Adrenal gland (tissue), 12 donors: Measurements from ENCODE around the gene PKNOX1. TPM values are rescaled to one million over a fixed set of nuclear protein-coding genes. Genes with fewer than 3 reads are reported as not detected.
"Not testable (repeated sequence)": the region's sequence is repeated elsewhere in the genome, so short reads cannot be mapped to it uniquely, and the experiment has no call there.

Experiments
- DNase-seq, 7 donors: peaks; one replicate each; pipeline ENCODE4 v3.0.0-alpha.2; 2019 to 2020
- H3K27ac ChIP-seq, 5 donors: fragments of 200-600 bp; sonication (generic) in 4 of 5; 1 replicate in 3 of 5; 2 replicates in 2 of 5; pipeline versions ENCODE4 v1.5.1 to v1.8.0; 2016 to 2020; ENCODE audit warnings: mild to moderate bottlenecking in 1 of 5
- H3K27me3 ChIP-seq: fragments of 200-600 bp; 2 replicates; pipeline ENCODE4 v1.8.0; 2021
- H3K36me3 ChIP-seq, 2 donors: fragments of 200-600 bp; replicated peaks in 1 of 2; 1 replicate in 1 of 2; 2 replicates in 1 of 2; pipeline versions ENCODE4 v1.5.1 to v1.8.0; 2018 to 2022
- H3K4me1 ChIP-seq, 2 donors: fragments of 200-600 bp; replicated peaks in 1 of 2; 1 replicate in 1 of 2; 2 replicates in 1 of 2; pipeline versions ENCODE4 v1.5.1 to v1.8.0; 2018 to 2021
- H3K4me3 ChIP-seq, 4 donors: fragments of 200-600 bp; sonication (generic) in 3 of 4; one replicate each; pipeline ENCODE4 v1.5.1; 2016 to 2018
- H3K9me3 ChIP-seq, 3 donors: fragments of 200-600 bp; sonication (generic) in 1 of 3; replicated peaks in 1 of 3; 1 replicate in 2 of 3; 2 replicates in 1 of 3; pipeline versions ENCODE4 v1.5.1 to v1.8.0; 2016 to 2021
- POLR2A ChIP-seq, 2 donors: fragments of 450-650 bp; IDR thresholded peaks; one replicate each; pipeline ENCODE4 v1.6.1; 2017; ENCODE audit warnings: antibody characterized with exemption in 2 of 2, mild to moderate bottlenecking in 2 of 2, moderate library complexity in 1 of 2
- WGBS, 4 donors: extraction: QIAGEN DNeasy Blood & Tissue Kit in 2 of 4; methylation state at CpG; one replicate each; pipeline versions ENCODE4 v1.1.5 to v1.1.7; 2013 to 2017; 5-methylcytosine and 5-hydroxymethylcytosine counted together
- intact Hi-C, 2 donors: fragments of 100-400 bp; cut with DNase I; formaldehyde crosslinking; loops; one replicate each; pipeline versions ENCODE4 v1.14.1 to v1.15.0; 2022 to 2023
- polyA plus RNA-seq, 3 donors: library from polyadenylated mRNA; stranded (reverse); fragments of 200-250 nt in 2 of 3; fragments of 350-450 nt in 1 of 3; fragmentation: Illumina TruSeq in 1 of 3; extraction: RNeasy Lipid Tissue Mini Kit (QIAGEN cat#74804) in 1 of 3; gene quantifications; one replicate each; pipeline ENCODE4 v1.2.3, GENCODE V29; 2013 to 2014
- total RNA-seq, 9 donors: library from RNA; depleted of rRNA in 4 of 9; stranded (reverse); fragments of >200 nt in 4 of 9; fragments of 120-200 nt in 1 of 9; fragmentation: NEBNext Ultra II Directional in 1 of 9; extraction: Animal tissue kit (Norgen Biotek cat#: 25700) in 1 of 9; gene quantifications; one replicate each; pipeline versions ENCODE4 v1.1.0 to v1.2.4, GENCODE V29; 2013 to 2023
- TF ChIP-seq, protein P1 (sequence below), 6 experiments: fragments of 450-650 bp in 4 of 6; fragments of 200-600 bp in 2 of 6; sonication (generic) in 1 of 6; IDR thresholded peaks; 1 replicate in 5 of 6; 2 replicates in 1 of 6; pipeline versions ENCODE4 v1.5.1 to v1.8.0; 2016 to 2021; ENCODE audit warnings: antibody characterized with exemption in 6 of 6, mild to moderate bottlenecking in 2 of 6, moderate library complexity in 1 of 6
- donor health status: healthy with polysubstance abuse.
- donor health status: Bipolar disorder and iron deficiency.
- donor health status: DM: yes; HTN: yes; CAD: no.
- donor health status: DM: no; HTN: no; CAD: no.
- donor health status: DM: no; HTN: no; CAD: no.
- donor health status: DM: yes; HTN: yes; CAD: no.

The PKNOX1 gene
- total and polyA plus RNA-seq, 12 donors, result 8.2 to 21.7 (median 12.6) TPM

DNA sequence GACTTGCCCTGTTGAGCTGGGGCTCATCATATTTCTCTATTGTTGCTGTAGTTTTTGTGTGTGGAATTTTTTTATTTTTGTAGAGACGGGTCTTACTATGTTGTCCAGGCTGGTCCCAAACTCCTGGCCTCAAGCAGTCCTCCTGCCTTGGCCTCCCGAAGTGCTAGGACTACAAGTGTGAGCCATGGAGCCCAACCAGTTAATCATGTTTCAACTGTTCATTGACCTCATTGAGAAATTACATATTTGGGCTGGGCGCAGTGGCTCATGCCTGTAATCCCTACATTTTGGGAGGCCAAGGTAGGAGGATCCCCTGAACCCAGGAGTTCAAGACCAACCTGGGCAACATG, 9.2 kb upstream of the PKNOX1 start:
- TF ChIP-seq, protein P1, sequence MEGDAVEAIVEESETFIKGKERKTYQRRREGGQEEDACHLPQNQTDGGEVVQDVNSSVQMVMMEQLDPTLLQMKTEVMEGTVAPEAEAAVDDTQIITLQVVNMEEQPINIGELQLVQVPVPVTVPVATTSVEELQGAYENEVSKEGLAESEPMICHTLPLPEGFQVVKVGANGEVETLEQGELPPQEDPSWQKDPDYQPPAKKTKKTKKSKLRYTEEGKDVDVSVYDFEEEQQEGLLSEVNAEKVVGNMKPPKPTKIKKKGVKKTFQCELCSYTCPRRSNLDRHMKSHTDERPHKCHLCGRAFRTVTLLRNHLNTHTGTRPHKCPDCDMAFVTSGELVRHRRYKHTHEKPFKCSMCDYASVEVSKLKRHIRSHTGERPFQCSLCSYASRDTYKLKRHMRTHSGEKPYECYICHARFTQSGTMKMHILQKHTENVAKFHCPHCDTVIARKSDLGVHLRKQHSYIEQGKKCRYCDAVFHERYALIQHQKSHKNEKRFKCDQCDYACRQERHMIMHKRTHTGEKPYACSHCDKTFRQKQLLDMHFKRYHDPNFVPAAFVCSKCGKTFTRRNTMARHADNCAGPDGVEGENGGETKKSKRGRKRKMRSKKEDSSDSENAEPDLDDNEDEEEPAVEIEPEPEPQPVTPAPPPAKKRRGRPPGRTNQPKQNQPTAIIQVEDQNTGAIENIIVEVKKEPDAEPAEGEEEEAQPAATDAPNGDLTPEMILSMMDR (IDR thresholded peaks at IDR 0.05), result no peak
- TF ChIP-seq POLR2A (IDR thresholded peaks at IDR 0.05), result no peak
- DNase-seq, result peak in 1 of 7 donors; percentile 3
- H3K27ac ChIP-seq, result no peak overlapping the region
- no peaks in the 10 kb centered on the region for H3K27me3 ChIP-seq
- 60 to 78% (median 65%) methylated on average over 3 of the region's 3 CpGs for WGBS, 4 donors
- H3K4me1 ChIP-seq, result no peaks in the 10 kb centered on the region
- intact Hi-C loops, result loop anchor here in 1 of 2 donors (5.0 kb wide), 1 partner anchor 43 kb away; no protein-coding TSS in a partner anchor
- H3K4me3 ChIP-seq, result no peak overlapping the region
- H3K9me3 ChIP-seq, result no peaks in the 10 kb centered on the region
- H3K36me3 ChIP-seq, result no peaks in the 10 kb centered on the region

DNA sequence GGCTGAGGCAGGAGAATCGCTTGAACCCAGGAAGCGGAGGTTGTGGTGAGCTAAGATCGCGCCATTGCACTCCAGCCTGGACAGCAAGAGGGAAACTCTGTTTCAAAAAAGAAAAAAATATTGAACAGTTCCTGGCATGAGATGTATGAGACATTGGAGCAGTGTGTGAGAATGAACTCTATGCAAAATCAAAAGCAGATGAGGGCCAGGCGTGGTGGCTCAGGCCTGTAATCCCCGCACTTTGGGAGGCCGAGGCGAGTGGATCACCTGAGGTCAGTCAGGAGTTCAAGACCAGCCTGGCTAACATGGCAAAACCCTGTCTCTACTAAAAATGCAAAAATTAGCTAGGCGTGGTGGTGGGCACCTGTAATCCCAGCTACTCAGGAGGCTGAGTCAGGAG, 6.7 kb upstream of the PKNOX1 start:
- WGBS, 4 donors, result 92 to 96% (median 93%) methylated on average over 9 of the region's 9 CpGs
- not testable (repeated sequence) for H3K27ac ChIP-seq, H3K4me1 ChIP-seq, H3K4me3 ChIP-seq, H3K36me3 ChIP-seq, H3K9me3 ChIP-seq, H3K27me3 ChIP-seq
- peak in 1 of 7 donors; percentile 13 for DNase-seq
- intact Hi-C loops, result loop anchor here in 1 of 2 donors (5.0 kb wide), 1 partner anchor 45 kb away; no protein-coding TSS in a partner anchor

DNA sequence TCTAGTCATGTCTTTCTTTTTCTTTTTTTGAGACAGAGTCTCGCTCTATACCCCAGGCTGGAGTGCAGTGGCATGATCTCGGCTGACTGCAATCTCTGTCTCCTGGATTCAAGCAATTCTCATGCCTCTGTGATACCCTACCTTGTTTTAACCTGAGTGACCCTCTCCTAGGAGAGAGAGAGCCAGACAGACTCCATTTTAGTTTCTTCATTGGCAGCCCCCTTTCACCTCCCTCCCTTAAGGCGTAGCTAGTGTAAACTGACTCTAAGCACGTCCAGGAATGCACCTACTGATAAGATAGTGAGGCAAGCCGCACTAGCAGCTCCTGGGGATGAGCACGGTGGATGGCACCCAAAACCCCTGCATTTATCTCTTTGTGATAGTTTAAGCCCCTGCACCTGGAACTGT, 5.2 kb upstream of the PKNOX1 start:
- 49 to 69% (median 65%) methylated on average over 6 of the region's 6 CpGs for WGBS, 4 donors
- Histone ChIP-seq H3K4me3 (no peak overlapping the region), H3K27ac (no peak overlapping the region), H3K36me3 (no peaks in the 10 kb centered on the region), H3K9me3 (no peaks in the 10 kb centered on the region), H3K4me1 (peaks cover 4 to 6% of the 10 kb centered on the region in 2 donors), H3K27me3 (no peaks in the 10 kb centered on the region)
- intact Hi-C loops, result loop anchor here in 1 of 2 donors (5.0 kb wide), 1 partner anchor 47 kb away; no protein-coding TSS in a partner anchor
- TF ChIP-seq POLR2A (IDR thresholded peaks at IDR 0.05), result no peak
- TF ChIP-seq, protein P1 (IDR thresholded peaks at IDR 0.05), result no peak
- peak in 1 of 7 donors; percentile 11 for DNase-seq

DNA sequence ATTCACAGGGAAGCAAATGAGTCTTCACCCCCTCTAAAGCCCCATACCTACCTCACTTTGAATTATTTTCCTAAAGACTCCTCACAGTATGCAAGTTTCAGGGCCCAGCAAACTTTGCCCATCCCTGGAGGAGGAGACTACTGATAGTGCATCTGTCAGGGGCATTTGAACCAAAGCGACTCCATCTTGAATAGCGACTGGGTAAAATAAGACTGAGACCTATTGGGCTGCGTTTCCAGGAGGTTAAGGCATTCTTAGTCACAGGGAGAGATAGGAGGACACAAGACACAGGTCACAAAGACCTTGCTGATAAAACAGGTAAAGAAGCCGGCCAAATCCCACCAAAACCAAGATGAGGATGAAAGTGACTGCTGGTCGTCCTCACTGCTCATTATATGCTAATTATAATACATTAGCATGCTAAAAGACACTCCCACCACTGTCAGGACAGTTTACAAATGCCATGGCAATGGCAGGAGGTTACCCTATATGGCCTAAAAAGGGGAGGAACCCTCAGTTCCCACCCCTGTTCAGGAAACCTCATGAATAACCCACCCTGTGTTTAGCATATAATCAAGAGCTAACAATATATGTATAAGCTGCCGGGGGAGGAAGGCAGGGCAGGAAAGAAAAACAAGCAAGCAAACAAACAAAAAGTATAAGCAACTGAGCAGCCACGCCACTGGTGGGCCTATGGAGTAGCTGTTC, 3.3 kb upstream of the PKNOX1 start:
- peak in 1 of 7 donors; percentile 33 for DNase-seq
- Histone ChIP-seq H3K36me3 (no peaks in the 10 kb centered on the region), H3K27me3 (no peaks in the 10 kb centered on the region), H3K4me1 (peaks cover 9 to 12% of the 10 kb centered on the region in 2 donors), H3K4me3 (no peak overlapping the region), H3K27ac (no peak overlapping the region), H3K9me3 (no peaks in the 10 kb centered on the region)
- intact Hi-C loops, result no loop called here
- no peak for TF ChIP-seq POLR2A (IDR thresholded peaks at IDR 0.05)
- TF ChIP-seq, protein P1 (IDR thresholded peaks at IDR 0.05), result no peak
- 81 to 87% (median 84%) methylated on average over 7 of the region's 7 CpGs for WGBS, 4 donors

DNA sequence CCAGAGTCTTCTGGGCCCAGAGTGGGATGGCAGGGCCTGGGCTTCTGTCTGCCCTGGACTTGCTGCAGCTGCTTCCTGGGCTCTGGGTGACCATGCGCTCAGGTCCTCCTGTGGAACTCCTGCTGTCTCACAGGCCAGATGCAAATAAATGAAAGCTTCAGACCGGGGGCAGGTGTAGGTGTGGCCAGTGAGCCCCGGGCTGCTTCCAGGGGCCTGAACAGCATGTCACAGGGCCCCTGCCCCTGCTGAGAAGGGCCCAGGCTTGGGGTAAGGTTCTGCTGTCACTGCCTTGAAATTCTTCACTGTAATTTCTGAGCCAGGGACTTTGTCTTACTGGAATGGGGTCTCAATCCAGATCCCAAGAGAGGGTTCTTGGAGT, 2.5 kb upstream of the PKNOX1 start:
- Histone ChIP-seq H3K27ac (no peak overlapping the region), H3K27me3 (no peaks in the 10 kb centered on the region), H3K4me3 (no peak overlapping the region), H3K9me3 (no peaks in the 10 kb centered on the region), H3K36me3 (no peaks in the 10 kb centered on the region), H3K4me1 (peaks cover 11 to 16% of the 10 kb centered on the region in 2 donors)
- intact Hi-C loops, result no loop called here
- TF ChIP-seq POLR2A (IDR thresholded peaks at IDR 0.05), result no peak
- TF ChIP-seq, protein P1 (IDR thresholded peaks at IDR 0.05), result no peak
- DNase-seq, result no peak
- 79 to 100% (median 87%) methylated on average over 1 to 3 of the region's 3 CpGs for WGBS, 4 donors
